NCI-H446 (cell line): ENCODE results near the gene IL1RN.

Experiments
- DNase-seq, 2 experiments: peaks; one replicate each; lab custom pipeline; 2025; lab: John Stamatoyannopoulos, UW

The IL1RN gene

GRCh38 chr2:113103277-113103676, 24.1 kb upstream of the IL1RN start:
- DNase-seq, result no peak

GRCh38 chr2:113104054-113104611, 23.3 kb upstream of the IL1RN start:
- DNase-seq, result no peak

- DNase-seq, result no peak
Observed at GRCh38 chr2:113105047-113105785, 22.2 kb upstream of the IL1RN start.

- DNase-seq, result no peak
Observed at GRCh38 chr2:113111121-113111520, 16.3 kb upstream of the IL1RN start.

GRCh38 chr2:113111823-113112287, 15.5 kb upstream of the IL1RN start:
- DNase-seq, result no peak

GRCh38 chr2:113112441-113112840, 15.0 kb upstream of the IL1RN start:
- DNase-seq, result no peak

GRCh38 chr2:113112871-113113270, 14.5 kb upstream of the IL1RN start:
- no peak for DNase-seq

- no peak for DNase-seq
Observed at GRCh38 chr2:113113807-113114206, 13.6 kb upstream of the IL1RN start.

- no peak for DNase-seq
Observed at GRCh38 chr2:113114224-113114945, 13.0 kb upstream of the IL1RN start.

- DNase-seq, result no peak
Observed at GRCh38 chr2:113114996-113115395, 12.4 kb upstream of the IL1RN start.

GRCh38 chr2:113116100-113116958, 11.1 kb upstream of the IL1RN start:
- DNase-seq, result no peak

GRCh38 chr2:113117541-113118262, 9.7 kb upstream of the IL1RN start:
- DNase-seq, result peak in 1 of 2 experiments; percentile 37

GRCh38 chr2:113118263-113118657, 9.1 kb upstream of the IL1RN start:
- no peak for DNase-seq

- DNase-seq, result no peak
Observed at GRCh38 chr2:113119111-113119510, 8.3 kb upstream of the IL1RN start.

GRCh38 chr2:113120861-113121260, 6.5 kb upstream of the IL1RN start:
- no peak for DNase-seq

GRCh38 chr2:113122364-113122763, 5.0 kb upstream of the IL1RN start:
- no peak for DNase-seq

GRCh38 chr2:113123726-113124125, 3.7 kb upstream of the IL1RN start:
- DNase-seq, result no peak

- no peak for DNase-seq
Observed at GRCh38 chr2:113124181-113124961, 3.0 kb upstream of the IL1RN start.

GRCh38 chr2:113124984-113125855, 2.2 kb upstream of the IL1RN start:
- DNase-seq, result no peak
